ENCODE measurements around the gene CCDC158. TPM values are rescaled to one million over a fixed set of nuclear protein-coding genes. Genes with fewer than 3 reads are reported as not detected.
"Not testable (repeated sequence)": the region's sequence is repeated elsewhere in the genome, so short reads cannot be mapped to it uniquely, and the experiment has no call there.

The CCDC158 gene
- total and polyA plus RNA-seq, 2 donors: 0.23 to 2.3 TPM

GRCh38 chr4:76306882-76307659 is 113.9 kb downstream of the CCDC158 start:
- H3K4me1 ChIP-seq (ENCODE audit: insufficient read depth): peaks cover 3% of the 10 kb centered on the region
- 3% methylated on average over 37 of the region's 37 CpGs for WGBS
- no peaks in the 10 kb centered on the region for H3K36me3 ChIP-seq (ENCODE audit: insufficient read depth)
- peak overlapping the region; percentile 75 for H3K4me3 ChIP-seq (ENCODE audit: low read depth, low read length)
- DNase-seq (ENCODE audit: extremely low spot score): no peak
- peak overlapping the region; percentile 87 for H3K27ac ChIP-seq (ENCODE audit: low read depth)

- Histone ChIP-seq H3K4me1 (ENCODE audit: insufficient read depth) (peaks cover 3% of the 10 kb centered on the region), H3K36me3 (ENCODE audit: insufficient read depth) (no peaks in the 10 kb centered on the region), H3K27ac (ENCODE audit: low read depth) (peak within 1 kb of the TSS; percentile 87), H3K4me3 (ENCODE audit: low read depth, low read length) (peak within 1 kb of the TSS; percentile 75)
- WGBS: under 1% methylated on average over 85 of the region's 85 CpGs
- peak; percentile 4 for DNase-seq (ENCODE audit: extremely low spot score)
Observed at GRCh38 chr4:76305971-76306881, 114.7 kb downstream of the CCDC158 start, which contains the start of gene STBD1. Gene STBD1 (plus strand): TSS chr4:76306733. CDS start chr4:76306770, 37 bp downstream.

DNA sequence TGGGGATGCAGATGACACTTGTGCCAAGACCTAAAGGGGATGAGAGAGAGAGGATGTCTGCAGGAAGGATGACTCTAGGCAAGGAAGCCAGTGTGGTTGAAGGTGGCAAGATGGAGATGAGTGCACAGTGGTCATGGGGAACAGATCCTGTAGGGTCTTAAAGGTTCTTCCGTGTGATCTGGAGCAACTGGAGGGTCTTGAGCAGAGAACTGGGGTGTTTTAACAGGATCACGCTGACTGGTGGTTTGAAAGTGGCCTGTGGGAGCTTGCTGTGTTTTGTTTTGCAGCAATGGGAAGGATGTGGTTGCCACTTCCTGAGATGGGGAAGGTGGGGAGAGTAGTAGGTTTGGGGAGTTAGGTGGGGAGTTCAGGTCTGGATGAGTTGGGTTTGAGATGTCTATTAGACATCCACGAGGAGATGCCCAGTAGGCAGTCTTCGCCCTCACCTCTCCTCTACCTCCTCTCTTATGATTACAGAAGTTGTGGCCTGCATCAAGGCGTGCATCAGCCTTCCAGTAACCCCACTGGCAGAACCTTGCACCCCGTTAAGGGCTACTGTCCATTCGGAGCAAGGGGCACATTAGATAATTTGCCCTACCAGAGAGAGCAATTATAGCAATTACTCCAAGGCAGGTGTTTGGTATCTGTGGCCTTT is 115.8 kb downstream of the CCDC158 start:
- Histone ChIP-seq H3K27ac (ENCODE audit: low read depth) (no peak overlapping the region), H3K36me3 (ENCODE audit: insufficient read depth) (no peaks in the 10 kb centered on the region), H3K4me1 (ENCODE audit: insufficient read depth) (peaks cover 3% of the 10 kb centered on the region), H3K4me3 (ENCODE audit: low read depth, low read length) (peak overlapping the region; percentile 75)
- WGBS: 88% methylated on average over 7 of the region's 7 CpGs
- DNase-seq (ENCODE audit: extremely low spot score): no peak

DNA sequence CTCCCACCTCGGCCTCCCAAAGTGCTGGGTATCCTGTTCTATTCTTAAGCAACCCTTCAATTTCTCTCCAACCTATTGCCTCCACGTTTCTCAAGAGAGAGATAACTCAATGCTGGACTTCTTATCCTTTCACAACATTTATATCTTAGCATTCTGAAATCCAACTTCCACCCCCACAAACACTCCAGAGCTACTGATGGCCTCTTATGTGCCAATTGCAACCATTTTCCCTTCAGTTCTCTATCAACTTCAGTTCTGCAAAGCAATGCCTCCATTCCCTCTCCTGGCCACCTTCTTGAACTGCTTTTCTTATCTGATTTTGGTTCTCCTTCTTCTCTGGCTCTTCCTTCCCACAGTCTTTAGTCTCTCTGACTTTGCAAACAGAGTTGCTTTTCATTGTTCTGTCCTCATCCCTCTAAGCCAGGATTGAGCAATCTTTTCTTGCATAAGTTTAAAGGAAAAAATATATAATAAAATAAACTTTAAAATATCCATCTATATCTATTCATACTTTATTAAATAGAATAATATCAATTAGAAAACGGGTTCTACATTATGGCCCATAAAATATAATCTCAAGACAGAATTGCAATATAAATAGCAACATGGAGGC is 118.0 kb downstream of the CCDC158 start:
- H3K4me1 ChIP-seq (ENCODE audit: insufficient read depth): peaks cover 3% of the 10 kb centered on the region
- no peaks in the 10 kb centered on the region for H3K36me3 ChIP-seq (ENCODE audit: insufficient read depth)
- 82% methylated on average over 3 of the region's 3 CpGs for WGBS
- H3K27ac ChIP-seq (ENCODE audit: low read depth): no peak overlapping the region
- H3K4me3 ChIP-seq (ENCODE audit: low read depth, low read length): no peak overlapping the region
- no peak for DNase-seq (ENCODE audit: extremely low spot score)

- no peak overlapping the region for H3K4me3 ChIP-seq (ENCODE audit: low read depth, low read length)
- H3K36me3 ChIP-seq (ENCODE audit: insufficient read depth): no peaks in the 10 kb centered on the region
- H3K4me1 ChIP-seq (ENCODE audit: insufficient read depth): no peaks in the 10 kb centered on the region
- no peak for DNase-seq (ENCODE audit: extremely low spot score)
- WGBS: 40% methylated on average over 1 of the region's 1 CpG
- H3K27ac ChIP-seq (ENCODE audit: low read depth): peak overlapping the region; percentile 29
Observed at GRCh38 chr4:76301775-76302162, 119.2 kb downstream of the CCDC158 start.

- no peak overlapping the region for H3K4me3 ChIP-seq (ENCODE audit: low read depth, low read length)
- no peak overlapping the region for H3K27ac ChIP-seq (ENCODE audit: low read depth)
- H3K4me1 ChIP-seq (ENCODE audit: insufficient read depth): no peaks in the 10 kb centered on the region
- 73% methylated on average over 4 of the region's 4 CpGs for WGBS
- no peaks in the 10 kb centered on the region for H3K36me3 ChIP-seq (ENCODE audit: insufficient read depth)
- peak; percentile 35 for DNase-seq (ENCODE audit: extremely low spot score)
Observed at GRCh38 chr4:76301068-76301774, 119.7 kb downstream of the CCDC158 start.

- Histone ChIP-seq H3K36me3 (ENCODE audit: insufficient read depth) (no peaks in the 10 kb centered on the region), H3K27ac (ENCODE audit: low read depth) (no peak overlapping the region), H3K4me1 (ENCODE audit: insufficient read depth) (no peaks in the 10 kb centered on the region), H3K4me3 (ENCODE audit: low read depth, low read length) (no peak overlapping the region)
- 90% methylated on average over 4 of the region's 4 CpGs for WGBS
- DNase-seq (ENCODE audit: extremely low spot score): no peak
Observed at GRCh38 chr4:76300012-76300411, 120.9 kb downstream of the CCDC158 start.

DNA sequence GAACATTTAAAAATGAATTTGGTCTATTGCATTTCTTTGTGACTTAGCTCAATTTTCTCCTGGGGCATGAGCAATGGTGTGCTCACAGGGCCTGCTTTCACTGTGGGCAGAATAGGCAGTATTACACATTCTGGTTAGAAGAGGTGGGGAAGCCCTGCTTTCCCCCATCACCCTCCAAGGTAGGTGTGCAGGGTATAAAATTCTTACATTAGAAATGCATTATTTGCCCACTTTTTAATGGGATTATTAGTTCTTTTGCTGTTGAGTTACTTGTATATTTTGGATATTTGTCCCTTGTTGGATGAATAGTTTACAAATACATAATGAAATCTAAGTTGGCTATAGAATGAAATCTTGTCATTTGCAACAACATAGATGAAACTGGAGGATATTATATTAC is 122.7 kb downstream of the CCDC158 start:
- no peak overlapping the region for H3K4me3 ChIP-seq (ENCODE audit: low read depth, low read length)
- no peak overlapping the region for H3K27ac ChIP-seq (ENCODE audit: low read depth)
- DNase-seq (ENCODE audit: extremely low spot score): no peak
- H3K4me1 ChIP-seq (ENCODE audit: insufficient read depth): no peaks in the 10 kb centered on the region
- H3K36me3 ChIP-seq (ENCODE audit: insufficient read depth): no peaks in the 10 kb centered on the region

GRCh38 chr4:76296286-76296820 is 124.6 kb downstream of the CCDC158 start:
- no peak overlapping the region for H3K27ac ChIP-seq (ENCODE audit: low read depth)
- no peak for DNase-seq (ENCODE audit: extremely low spot score)
- no peaks in the 10 kb centered on the region for H3K4me1 ChIP-seq (ENCODE audit: insufficient read depth)
- WGBS: 70% methylated on average over 3 of the region's 3 CpGs
- H3K4me3 ChIP-seq (ENCODE audit: low read depth, low read length): no peak overlapping the region
- H3K36me3 ChIP-seq (ENCODE audit: insufficient read depth): no peaks in the 10 kb centered on the region

GRCh38 chr4:76293772-76294171 is 127.2 kb downstream of the CCDC158 start:
- no peak overlapping the region for H3K4me3 ChIP-seq (ENCODE audit: low read depth, low read length)
- no peaks in the 10 kb centered on the region for H3K36me3 ChIP-seq (ENCODE audit: insufficient read depth)
- 35% methylated on average over 2 of the region's 2 CpGs for WGBS
- no peak for DNase-seq (ENCODE audit: extremely low spot score)
- no peaks in the 10 kb centered on the region for H3K4me1 ChIP-seq (ENCODE audit: insufficient read depth)
- no peak overlapping the region for H3K27ac ChIP-seq (ENCODE audit: low read depth)

- H3K36me3 ChIP-seq (ENCODE audit: insufficient read depth): no peaks in the 10 kb centered on the region
- no peak for DNase-seq (ENCODE audit: extremely low spot score)
- 92% methylated on average over 3 of the region's 3 CpGs for WGBS
- no peak overlapping the region for H3K27ac ChIP-seq (ENCODE audit: low read depth)
- no peaks in the 10 kb centered on the region for H3K4me1 ChIP-seq (ENCODE audit: insufficient read depth)
- H3K4me3 ChIP-seq (ENCODE audit: low read depth, low read length): no peak overlapping the region
Observed at GRCh38 chr4:76292730-76293129, 128.2 kb downstream of the CCDC158 start.

DNA sequence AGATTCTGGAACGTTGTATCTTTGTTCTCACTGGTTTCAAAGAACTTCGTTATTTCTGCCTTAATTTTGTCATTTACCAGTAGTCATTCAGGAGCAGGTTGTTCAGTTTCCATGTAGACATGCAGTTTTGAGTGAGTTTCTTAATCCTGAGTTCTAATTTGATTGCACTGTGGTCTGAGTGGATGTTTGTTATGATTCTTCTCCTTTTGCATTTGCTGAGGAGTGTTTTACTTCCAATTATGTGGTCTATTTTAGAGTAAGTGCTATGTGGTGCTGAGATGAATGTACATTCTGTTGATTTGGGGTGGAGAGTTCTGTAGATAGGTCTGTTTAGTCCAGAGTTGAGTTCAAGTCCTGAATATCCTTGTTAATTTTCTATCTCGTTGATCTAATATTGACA is 133.1 kb downstream of the CCDC158 start:
- H3K36me3 ChIP-seq (ENCODE audit: insufficient read depth); H3K27ac ChIP-seq (ENCODE audit: low read depth); H3K4me1 ChIP-seq (ENCODE audit: insufficient read depth); H3K4me3 ChIP-seq (ENCODE audit: low read depth, low read length); DNase-seq (ENCODE audit: extremely low spot score): not testable (repeated sequence)
- 89% methylated on average over 3 of the region's 3 CpGs for WGBS
